VCaP (cell line): ENCODE measurements around the gene SLC8A1.

ENCODE experiments used
- H3K27ac ChIP-seq: fragments of 450-650 bp; 2 replicates; pipeline ENCODE4 v1.5.1; 2017
- TF ChIP-seq, protein P1 (sequence below): fragments of 450-650 bp; conservative IDR thresholded peaks from 2 replicates; pipeline ENCODE4 v1.5.1; 2017; ENCODE audit warnings: mild to moderate bottlenecking, moderate library complexity

SLC8A1 gene

DNA sequence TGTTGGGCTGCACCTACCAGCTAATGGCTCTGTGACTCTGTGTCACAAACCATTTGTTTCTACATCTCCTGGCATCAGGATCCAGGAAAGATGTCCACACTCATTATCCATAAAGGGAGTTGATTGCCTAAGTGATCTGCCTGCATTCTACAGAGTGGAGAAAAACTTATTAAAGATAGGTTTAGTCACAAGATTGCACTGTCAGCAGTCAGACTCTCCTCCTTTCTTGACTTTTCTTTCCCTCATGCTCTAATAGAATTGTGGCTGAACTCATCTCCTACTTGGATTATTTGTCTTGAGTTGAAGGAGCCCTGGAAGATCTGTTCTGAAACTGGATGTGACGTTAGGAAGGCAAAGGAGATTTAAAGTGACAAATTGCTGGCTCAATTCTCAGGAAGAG is 152.7 kb downstream of the SLC8A1 start:
- H3K27ac ChIP-seq = no peak overlapping the region
- TF ChIP-seq, protein P1, sequence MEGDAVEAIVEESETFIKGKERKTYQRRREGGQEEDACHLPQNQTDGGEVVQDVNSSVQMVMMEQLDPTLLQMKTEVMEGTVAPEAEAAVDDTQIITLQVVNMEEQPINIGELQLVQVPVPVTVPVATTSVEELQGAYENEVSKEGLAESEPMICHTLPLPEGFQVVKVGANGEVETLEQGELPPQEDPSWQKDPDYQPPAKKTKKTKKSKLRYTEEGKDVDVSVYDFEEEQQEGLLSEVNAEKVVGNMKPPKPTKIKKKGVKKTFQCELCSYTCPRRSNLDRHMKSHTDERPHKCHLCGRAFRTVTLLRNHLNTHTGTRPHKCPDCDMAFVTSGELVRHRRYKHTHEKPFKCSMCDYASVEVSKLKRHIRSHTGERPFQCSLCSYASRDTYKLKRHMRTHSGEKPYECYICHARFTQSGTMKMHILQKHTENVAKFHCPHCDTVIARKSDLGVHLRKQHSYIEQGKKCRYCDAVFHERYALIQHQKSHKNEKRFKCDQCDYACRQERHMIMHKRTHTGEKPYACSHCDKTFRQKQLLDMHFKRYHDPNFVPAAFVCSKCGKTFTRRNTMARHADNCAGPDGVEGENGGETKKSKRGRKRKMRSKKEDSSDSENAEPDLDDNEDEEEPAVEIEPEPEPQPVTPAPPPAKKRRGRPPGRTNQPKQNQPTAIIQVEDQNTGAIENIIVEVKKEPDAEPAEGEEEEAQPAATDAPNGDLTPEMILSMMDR = no peak

DNA sequence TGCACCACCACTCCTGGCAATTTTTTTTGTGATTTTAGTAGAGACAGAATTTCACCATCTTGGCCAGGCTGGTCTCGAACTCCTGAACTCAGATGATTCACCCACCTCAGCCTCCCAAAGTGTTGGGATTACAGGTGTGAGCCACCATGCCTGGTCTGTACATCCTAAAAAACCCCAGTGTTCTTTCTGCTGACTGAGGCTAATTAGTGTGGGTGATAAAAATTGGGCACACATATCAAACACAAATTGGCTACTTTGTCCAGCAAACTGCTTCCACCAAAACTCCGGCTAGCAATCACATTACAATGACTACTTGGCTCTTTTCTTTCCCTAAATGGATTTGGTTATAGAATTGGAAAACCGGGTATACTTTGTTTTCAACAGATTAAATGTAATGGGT is 153.9 kb downstream of the SLC8A1 start:
- H3K27ac ChIP-seq = no peak overlapping the region
- TF ChIP-seq, protein P1 = no peak

DNA sequence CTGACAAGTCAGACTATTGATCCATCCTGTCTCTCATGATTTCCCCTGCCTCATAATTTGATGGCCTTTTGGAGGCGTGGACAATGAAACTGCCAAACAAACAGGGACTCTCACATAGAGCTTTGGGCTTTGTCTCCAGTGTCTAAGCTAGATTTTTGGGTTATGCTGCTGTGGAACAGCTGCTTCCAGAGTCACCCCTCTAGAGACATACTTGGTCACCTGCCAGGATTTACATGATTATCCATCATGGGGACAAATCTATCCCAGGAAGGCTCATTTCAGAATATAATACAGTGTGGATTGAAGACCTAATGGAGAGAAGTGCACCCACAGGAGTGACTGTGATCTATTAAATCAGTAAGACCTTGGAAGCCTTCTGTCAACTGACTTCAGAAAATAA is 159.6 kb downstream of the SLC8A1 start:
- TF ChIP-seq, protein P1 = no peak
- H3K27ac ChIP-seq = peak overlapping the region; percentile 5; the same call in 1 of the 2 replicates

DNA sequence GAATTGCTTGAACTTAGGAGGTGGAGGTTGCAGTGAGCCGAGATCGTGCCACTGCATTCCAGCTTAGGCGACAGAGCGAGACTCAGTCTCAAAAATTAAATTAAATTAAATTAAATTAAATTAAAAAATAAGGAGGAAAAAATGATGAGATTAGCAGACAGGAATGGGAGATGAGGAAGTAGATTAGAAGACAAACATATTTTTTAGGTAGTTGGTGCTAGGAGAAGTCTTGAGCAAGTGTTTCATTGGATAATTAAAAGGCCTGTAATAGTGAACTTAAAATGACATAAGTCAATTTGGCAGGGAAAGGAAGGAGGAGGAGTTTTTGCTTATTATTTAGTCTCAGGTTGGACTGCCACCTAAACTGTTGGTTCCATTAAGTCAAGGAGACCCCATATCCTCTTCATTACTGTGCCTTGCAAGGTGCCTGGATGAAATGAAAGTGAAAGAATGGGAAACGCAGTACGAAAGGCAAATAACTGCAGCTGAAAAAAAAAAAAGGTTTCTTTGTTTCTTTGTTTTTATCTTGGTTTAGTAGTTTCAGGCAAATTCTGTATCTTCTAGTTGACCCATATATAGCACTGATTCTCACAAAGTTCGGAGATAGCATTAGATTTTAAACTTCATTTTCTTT is 162.0 kb downstream of the SLC8A1 start:
- TF ChIP-seq, protein P1 = no peak
- H3K27ac ChIP-seq = no peak overlapping the region

DNA sequence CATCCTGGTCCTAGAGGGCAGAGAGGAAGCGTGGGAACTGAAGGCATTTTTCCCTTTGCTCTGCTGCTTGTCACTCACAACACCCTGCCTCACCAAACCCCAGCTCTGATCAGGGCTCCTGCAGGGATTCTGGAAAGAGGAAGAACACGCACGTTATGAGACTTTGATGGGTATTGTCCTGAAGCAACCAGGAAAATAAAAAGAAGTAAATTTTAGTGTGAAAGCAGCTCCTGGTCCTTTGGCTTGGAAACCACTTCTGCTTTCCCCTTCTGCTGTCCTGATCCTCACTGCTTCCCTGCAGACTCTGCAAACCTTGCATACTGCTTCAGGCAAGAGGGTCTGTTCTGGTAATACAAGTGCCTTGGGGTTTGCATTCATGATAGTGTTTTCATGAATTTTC is 164.1 kb downstream of the SLC8A1 start:
- no peak overlapping the region for H3K27ac ChIP-seq
- TF ChIP-seq, protein P1 = no peak

DNA sequence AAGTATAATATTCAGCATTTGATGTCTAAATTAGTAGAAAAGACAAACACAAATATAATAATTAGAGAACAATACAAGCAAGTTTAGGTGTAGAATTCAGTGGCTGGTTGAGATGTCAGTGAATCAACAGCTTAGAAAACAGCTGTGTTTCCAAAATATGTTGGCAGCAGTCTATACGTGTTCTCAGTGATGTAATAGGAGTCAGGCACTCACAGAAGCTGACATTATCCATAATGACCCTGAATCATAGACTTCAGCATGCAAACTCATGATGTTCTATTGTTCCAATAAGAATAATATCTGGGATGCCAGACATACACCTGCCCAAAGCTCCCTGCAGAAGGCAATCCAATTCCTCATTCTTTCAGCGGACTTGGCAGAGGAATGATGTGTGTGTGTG is 164.7 kb downstream of the SLC8A1 start:
- H3K27ac ChIP-seq = no peak overlapping the region

DNA sequence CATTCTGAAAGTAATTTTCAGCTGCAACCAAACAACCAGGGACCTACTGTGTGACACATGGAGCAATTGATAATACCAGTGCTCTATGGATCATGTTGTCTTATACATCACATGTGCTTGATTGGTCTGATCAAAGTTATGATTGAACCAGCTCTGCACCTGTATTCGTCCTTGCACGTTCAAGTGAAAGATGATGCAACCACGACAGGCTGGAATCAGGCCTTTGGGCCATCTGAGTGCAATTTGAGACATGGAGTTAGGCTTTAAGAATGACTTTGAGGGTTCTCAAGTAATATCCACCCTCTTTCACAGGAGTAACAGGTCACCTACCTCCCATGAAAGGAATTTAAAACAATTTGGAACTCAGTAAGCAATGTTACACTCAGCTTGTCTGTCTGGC is 165.2 kb downstream of the SLC8A1 start:
- TF ChIP-seq, protein P1 = no peak
- no peak overlapping the region for H3K27ac ChIP-seq

More for the DNA sequence above, 164.7 kb downstream of the SLC8A1 start:
- TF ChIP-seq, protein P1 = no peak
